CD4-positive, alpha-beta T cell (primary cell): ENCODE data around the gene RASAL3. TPM values are rescaled to one million over a fixed set of nuclear protein-coding genes. Genes with fewer than 3 reads are reported as not detected.

ENCODE experiments used
- ATAC-seq: fragments of 200-7000 bp; cut with Tn5 transposase; one replicate; pipeline ENCODE4 v1.10.0; 2022; ENCODE audit warnings: mild to moderate bottlenecking; ENCODE audit not compliant: poor library complexity
- CTCF ChIA-PET: fragments of 350-600 bp; sonication (Branson Sonifier 250); formaldehyde crosslinking; loops from one replicate; lab custom pipeline; 2021; ENCODE audit warnings: antibody characterized with exemption, inconsistent platforms; lab: Charles Lee
- POLR2A ChIA-PET: fragments of 350-600 bp; sonication (Branson Sonifier 250); formaldehyde crosslinking; loops from one replicate; lab custom pipeline; 2021; ENCODE audit warnings: antibody characterized with exemption, inconsistent platforms; lab: Charles Lee
- DNase-seq, 14 experiments: peaks; one replicate each; pipeline ENCODE4 v3.0.0-alpha.2; 2013 to 2020; ENCODE audit warnings: mixed read lengths in 2 of 14
- H3K27ac ChIP-seq, 2 donors: one replicate each; pipeline versions ENCODE4 v1.5.1 to v1.7.0; 2013; ENCODE audit warnings: low read length in 2 of 2, low read depth in 1 of 2, mild to moderate bottlenecking in 1 of 2
- H3K27me3 ChIP-seq, 2 experiments: 1 replicate in 1 of 2; 2 replicates in 1 of 2; pipeline versions ENCODE4 v1.6.1 to v1.7.0; 2013; ENCODE audit warnings: low read length in 2 of 2, control low read depth in 1 of 2, mild to moderate bottlenecking in 1 of 2, moderate library complexity in 1 of 2; ENCODE audit not compliant: insufficient read depth in 2 of 2, control insufficient read depth in 1 of 2
- H3K36me3 ChIP-seq: one replicate; pipeline ENCODE4 v1.6.1; 2013; ENCODE audit warnings: low read length, control low read depth; ENCODE audit not compliant: insufficient read depth
- H3K4me1 ChIP-seq: one replicate; pipeline ENCODE4 v1.6.1; 2013; ENCODE audit warnings: low read length, control low read depth; ENCODE audit not compliant: insufficient read depth
- H3K4me3 ChIP-seq: one replicate; pipeline ENCODE4 v1.5.1; 2013; ENCODE audit warnings: mild to moderate bottlenecking, low read length, moderate library complexity
- H3K9me3 ChIP-seq, 2 experiments: 1 replicate in 1 of 2; 2 replicates in 1 of 2; pipeline versions ENCODE4 v1.6.1 to v1.7.0; 2013; ENCODE audit warnings: low read length in 2 of 2, mild to moderate bottlenecking in 2 of 2, control low read depth in 1 of 2, moderate library complexity in 1 of 2; ENCODE audit not compliant: control insufficient read depth in 1 of 2, insufficient read depth in 1 of 2
- H3K27ac Mint-ChIP-seq: one replicate; pipeline ENCODE4 v1.8.0; 2020; ENCODE audit warnings: mixed read lengths
- H3K27me3 Mint-ChIP-seq: one replicate; pipeline ENCODE4 v1.8.0; 2021; ENCODE audit warnings: mixed read lengths
- H3K36me3 Mint-ChIP-seq: one replicate; pipeline ENCODE4 v1.8.0; 2021; ENCODE audit warnings: low read depth, mixed read lengths
- H3K4me1 Mint-ChIP-seq: one replicate; pipeline ENCODE4 v1.8.0; 2021; ENCODE audit warnings: low read depth, mixed read lengths
- H3K4me3 Mint-ChIP-seq: one replicate; pipeline ENCODE4 v1.8.0; 2020; ENCODE audit warnings: mild to moderate bottlenecking, mixed read lengths
- H3K9me3 Mint-ChIP-seq: one replicate; pipeline ENCODE4 v1.8.0; 2020; ENCODE audit warnings: mixed read lengths
- intact Hi-C, 2 experiments: fragments of 100-400 bp; cut with DNase I in 1 of 2; cut with micrococcal nuclease in 1 of 2; formaldehyde crosslinking; loops; one replicate each; pipeline versions ENCODE4 v1.15.1 to v1.9.0; 2023 to 2025; cut with DNase I, micrococcal nuclease
- microRNA-seq: library from miRNA; unstranded; fragments of <30 nt; microRNA quantifications from one replicate; pipeline ENCODE4 v1.2.0, GENCODE V29; 2021; ENCODE audit warnings: borderline microRNAs expressed, borderline replicate concordance
- total RNA-seq, 174 experiments: library from RNA in 2 of 174; stranded (reverse) in 2 of 174; gene quantifications; one replicate each; pipeline ENCODE4 v1.2.3 and lab custom pipeline; 2021 to 2026
- TF ChIP-seq, protein P1 (sequence below): fragments of 200-600 bp; IDR thresholded peaks from one replicate; pipeline ENCODE4 v1.8.0; 2022; ENCODE audit warnings: antibody characterized with exemption, mild to moderate bottlenecking

RASAL3 gene
- total RNA-seq, 2 experiments from 2014 or later, result 91.8 to 92.8 TPM

DNA sequence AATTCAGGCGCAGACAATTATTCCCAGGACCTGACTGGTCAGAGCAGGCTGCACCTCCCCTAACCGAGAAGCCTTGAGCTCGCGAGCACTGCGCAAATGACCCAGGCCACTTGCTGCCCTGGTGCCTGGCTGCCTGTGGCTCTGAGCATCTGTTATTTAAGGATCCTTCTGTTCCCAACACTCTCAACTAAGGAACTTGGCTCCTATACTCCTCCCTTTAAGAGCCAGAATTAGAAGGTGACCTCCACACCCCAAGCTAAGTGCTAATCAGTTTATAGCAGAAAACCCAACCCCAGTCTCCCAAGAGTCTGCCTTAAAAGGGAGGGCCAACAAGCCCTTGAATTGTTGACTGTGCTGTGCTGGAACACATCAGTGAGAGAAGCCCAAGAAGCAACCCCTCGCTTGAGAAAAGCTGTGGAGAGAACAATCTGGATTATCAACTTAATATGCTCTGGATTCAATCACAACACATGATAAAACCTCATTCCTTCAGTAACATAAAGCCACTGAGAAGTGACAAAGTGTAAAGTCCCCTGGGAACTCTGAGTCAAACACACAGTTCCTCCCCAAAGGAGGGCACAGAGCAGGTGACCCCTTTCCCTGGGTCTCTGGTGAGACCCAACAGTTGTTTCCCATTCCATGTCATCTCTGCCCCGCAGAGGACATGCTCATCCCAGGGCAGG lies 60.1 kb downstream of the RASAL3 start:
- H3K4me1 Mint-ChIP-seq, result peaks cover 40% of the 10 kb centered on the region

DNA sequence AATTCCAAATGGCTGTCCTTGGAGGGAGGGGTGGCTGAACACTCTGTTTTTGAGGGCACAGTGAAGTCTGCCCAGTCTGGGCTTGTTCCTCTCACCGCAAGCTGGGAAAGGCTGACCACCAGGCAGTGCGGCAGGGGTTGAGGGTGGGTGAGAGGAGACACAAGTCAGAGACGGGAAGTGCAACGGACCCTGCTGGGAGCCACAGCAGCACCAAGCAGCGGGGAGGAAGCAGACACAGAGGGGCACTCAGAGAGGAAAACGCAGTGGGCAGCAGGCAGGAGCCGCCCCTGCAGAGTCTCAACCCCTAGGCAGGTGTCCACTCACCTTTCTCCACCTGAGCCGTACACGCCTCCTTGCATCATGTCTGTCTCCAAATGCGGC lies 61.2 kb downstream of the RASAL3 start:
- CTCF ChIA-PET, result no interaction called here
- no peaks in the 10 kb centered on the region for H3K9me3 Mint-ChIP-seq
- no peaks in the 10 kb centered on the region for H3K27me3 ChIP-seq
- peaks cover 76% of the 10 kb centered on the region for H3K36me3 Mint-ChIP-seq
- no peaks in the 10 kb centered on the region for H3K27me3 Mint-ChIP-seq
- H3K4me3 ChIP-seq, result no peak overlapping the region
- H3K4me1 Mint-ChIP-seq, result peaks cover 33% of the 10 kb centered on the region
- H3K4me3 Mint-ChIP-seq, result no peak overlapping the region
- peaks cover 6% of the 10 kb centered on the region for H3K4me1 ChIP-seq
- no peak overlapping the region for H3K27ac Mint-ChIP-seq
- no peaks in the 10 kb centered on the region for H3K9me3 ChIP-seq
- intact Hi-C loops, result no loop called here
- POLR2A ChIA-PET, result no interaction called here
- no peak for ATAC-seq
- TF ChIP-seq, protein P1, sequence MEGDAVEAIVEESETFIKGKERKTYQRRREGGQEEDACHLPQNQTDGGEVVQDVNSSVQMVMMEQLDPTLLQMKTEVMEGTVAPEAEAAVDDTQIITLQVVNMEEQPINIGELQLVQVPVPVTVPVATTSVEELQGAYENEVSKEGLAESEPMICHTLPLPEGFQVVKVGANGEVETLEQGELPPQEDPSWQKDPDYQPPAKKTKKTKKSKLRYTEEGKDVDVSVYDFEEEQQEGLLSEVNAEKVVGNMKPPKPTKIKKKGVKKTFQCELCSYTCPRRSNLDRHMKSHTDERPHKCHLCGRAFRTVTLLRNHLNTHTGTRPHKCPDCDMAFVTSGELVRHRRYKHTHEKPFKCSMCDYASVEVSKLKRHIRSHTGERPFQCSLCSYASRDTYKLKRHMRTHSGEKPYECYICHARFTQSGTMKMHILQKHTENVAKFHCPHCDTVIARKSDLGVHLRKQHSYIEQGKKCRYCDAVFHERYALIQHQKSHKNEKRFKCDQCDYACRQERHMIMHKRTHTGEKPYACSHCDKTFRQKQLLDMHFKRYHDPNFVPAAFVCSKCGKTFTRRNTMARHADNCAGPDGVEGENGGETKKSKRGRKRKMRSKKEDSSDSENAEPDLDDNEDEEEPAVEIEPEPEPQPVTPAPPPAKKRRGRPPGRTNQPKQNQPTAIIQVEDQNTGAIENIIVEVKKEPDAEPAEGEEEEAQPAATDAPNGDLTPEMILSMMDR, result no peak
- no peak overlapping the region for H3K27ac ChIP-seq
- DNase-seq, result no peak
- H3K36me3 ChIP-seq, result peaks cover 80% of the 10 kb centered on the region

More for the DNA sequence above, 60.1 kb downstream of the RASAL3 start:
- no peak overlapping the region for H3K4me3 Mint-ChIP-seq
- H3K9me3 Mint-ChIP-seq, result no peaks in the 10 kb centered on the region
- H3K27ac ChIP-seq, result no peak overlapping the region
- CTCF ChIA-PET, result interaction anchor here (0.6 kb wide), 1 partner anchor 246 kb away, joined by 3 read pairs; no protein-coding TSS in a partner anchor
- POLR2A ChIA-PET, result no interaction called here
- DNase-seq (peak in 1 of 14 experiments; percentile 2), ATAC-seq (no peak)
- intact Hi-C loops, result no loop called here
- no peaks in the 10 kb centered on the region for H3K27me3 ChIP-seq
- TF ChIP-seq, protein P1, result no peak
- peaks cover 6% of the 10 kb centered on the region for H3K4me1 ChIP-seq
- no peaks in the 10 kb centered on the region for H3K9me3 ChIP-seq
- peaks cover 83% of the 10 kb centered on the region for H3K36me3 Mint-ChIP-seq
- no peak overlapping the region for H3K4me3 ChIP-seq
- peaks cover 72% of the 10 kb centered on the region for H3K36me3 ChIP-seq
- no peaks in the 10 kb centered on the region for H3K27me3 Mint-ChIP-seq
- H3K27ac Mint-ChIP-seq, result no peak overlapping the region

DNA sequence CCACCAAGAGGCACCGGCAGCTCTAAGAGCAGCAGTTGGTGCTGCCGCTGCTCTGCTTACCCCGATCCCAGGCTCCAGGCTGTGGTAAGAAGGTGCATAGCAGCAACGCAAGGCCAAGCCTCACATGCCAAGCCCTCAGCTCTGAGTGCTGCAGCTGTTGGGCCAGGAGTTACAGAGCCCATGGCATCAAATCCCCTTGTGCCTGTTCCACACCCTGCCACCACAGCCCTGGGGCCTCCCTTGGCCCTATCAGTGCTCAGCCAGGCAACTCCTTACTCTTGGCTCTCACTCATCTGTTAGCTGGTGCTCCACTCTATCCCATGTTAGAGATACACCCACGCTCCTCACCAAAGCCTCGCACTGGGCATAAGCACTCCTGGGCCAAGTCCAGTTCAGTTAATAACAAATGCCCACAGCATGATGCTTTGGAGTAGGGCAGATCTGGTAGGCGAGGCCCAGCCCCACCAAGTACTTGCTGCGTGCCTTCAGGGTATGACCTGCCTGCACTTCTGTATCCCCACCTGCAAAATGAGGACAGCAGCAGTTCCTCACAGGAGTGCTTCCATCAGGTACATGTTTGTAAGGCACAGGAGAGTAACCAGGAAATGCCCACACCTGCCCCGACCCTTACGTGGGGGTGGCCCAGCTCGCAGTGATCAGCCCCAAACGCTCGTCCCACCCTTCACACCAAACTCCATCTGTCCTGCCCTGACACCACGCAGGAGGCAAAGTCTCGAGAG lies 61.8 kb downstream of the RASAL3 start:
- Histone ChIP-seq H3K36me3 (peaks cover 85% of the 10 kb centered on the region), H3K4me3 (no peak overlapping the region), H3K9me3 (no peaks in the 10 kb centered on the region), H3K4me1 (peaks cover 6% of the 10 kb centered on the region), H3K27me3 (no peaks in the 10 kb centered on the region), H3K27ac (no peak overlapping the region)
- peak in 1 of 14 experiments; percentile 8 for DNase-seq
- intact Hi-C loops, result no loop called here
- ChIA-PET CTCF (no interaction called here), POLR2A (interaction anchor here (1.4 kb wide), 1 partner anchor 9 kb away, joined by 3 read pairs; no protein-coding TSS in a partner anchor)
- H3K36me3 Mint-ChIP-seq, result peaks cover 76% of the 10 kb centered on the region
- no peaks in the 10 kb centered on the region for H3K27me3 Mint-ChIP-seq
- no peak overlapping the region for H3K27ac Mint-ChIP-seq
- no peak overlapping the region for H3K4me3 Mint-ChIP-seq
- ATAC-seq, result no peak
- H3K9me3 Mint-ChIP-seq, result no peaks in the 10 kb centered on the region
- peaks cover 27% of the 10 kb centered on the region for H3K4me1 Mint-ChIP-seq
- TF ChIP-seq, protein P1, result no peak

Small RNAs within 50 kb of the gene (microRNA-seq; reads per million reads assigned to microRNA genes)
- not detected for gene MIR1470

Other genes with a start within 250 kb of the RASAL3 start
- gene EPHX3, start 232.1 kb downstream of the RASAL3 start, total RNA-seq, result not detected
- 100 to 1,000 TPM; 101 to 102 TPM for gene BRD4, start 132.0 kb downstream of the RASAL3 start, total RNA-seq
- 10 to 100 TPM; 87.5 to 90.1 TPM for gene AKAP8, start 84.8 kb downstream of the RASAL3 start, total RNA-seq
- 100 to 1,000 TPM; 157 to 162 TPM for gene AKAP8L, start 45.6 kb downstream of the RASAL3 start, total RNA-seq
- gene WIZ, start 14.6 kb downstream of the RASAL3 start, total RNA-seq, result 10 to 100 TPM; 12.9 to 14.3 TPM
- gene PGLYRP2, start 15.0 kb upstream of the RASAL3 start, total RNA-seq, result not detected
- under 1 TPM; 0.19 to 0.28 TPM for gene CYP4F22, start 44.0 kb upstream of the RASAL3 start, total RNA-seq
- not detected for gene CYP4F8, start 150.7 kb upstream of the RASAL3 start, total RNA-seq
- gene CYP4F3, start 176.4 kb upstream of the RASAL3 start, total RNA-seq, result not detected
- 1 to 10 TPM in 1 of 2 experiments, under 1 TPM in 1; 0.75 to 1.0 TPM for gene CYP4F12, start 208.5 kb upstream of the RASAL3 start, total RNA-seq